IMR-90 (cell line): ENCODE data around the gene TSPY1. TPM values are rescaled to one million over a fixed set of nuclear protein-coding genes. Genes with fewer than 3 reads are reported as not detected.
"Not testable (repeated sequence)": the region's sequence is repeated elsewhere in the genome, so short reads cannot be mapped to it uniquely, and the experiment has no call there.

Source experiments
- ATAC-seq: fragments of 200-7000 bp; cut with Tn5 transposase; 2 replicates; pipeline ENCODE4 v1.9.1; 2020; ENCODE audit warnings: low read depth, mild to moderate bottlenecking, moderate library complexity
- BruUV-seq: library from RNA; stranded (reverse); fragments of 400-500 nt; replicated peaks from 2 replicates; lab custom pipeline; 2021; lab: Mats Ljungman, UMichigan
- CTCF ChIA-PET: fragments of 300-600 bp; formaldehyde crosslinking; extraction: SDS; loops from one replicate; lab custom pipeline; 2021; ENCODE audit warnings: antibody characterized with exemption; lab: Yijun Ruan, JAX
- POLR2A ChIA-PET: fragments of 300-600 bp; sonication (Branson Sonifier 250); formaldehyde crosslinking; loops from one replicate; lab custom pipeline; 2022; ENCODE audit warnings: antibody characterized with exemption; ENCODE audit not compliant: unreplicated experiment; lab: Charles Lee
- DNase-seq: peaks from one replicate; pipeline ENCODE4 v3.0.0; 2013
- H2AFZ ChIP-seq: replicated peaks from 2 replicates; pipeline ENCODE3; 2013; ENCODE audit warnings: low read length, mild to moderate bottlenecking; ENCODE audit not compliant: poor library complexity
- H2AK5ac ChIP-seq: 2 replicates; pipeline ENCODE4 v1.6.1; 2013; ENCODE audit warnings: low read depth, low read length, inconsistent platforms
- H2AK9ac ChIP-seq: replicated peaks from 2 replicates; pipeline ENCODE3; 2013; ENCODE audit warnings: mild to moderate bottlenecking, low read depth, low read length, moderate library complexity; ENCODE audit not compliant: poor library complexity
- H2BK120ac ChIP-seq: 2 replicates; pipeline ENCODE4 v1.6.1; 2013; ENCODE audit warnings: low read depth, low read length, inconsistent platforms
- H2BK15ac ChIP-seq: 3 replicates; pipeline ENCODE4 v1.6.1; 2013; ENCODE audit warnings: low read depth, low read length, inconsistent platforms
- H2BK20ac ChIP-seq: 2 replicates; pipeline ENCODE4 v1.6.1; 2013; ENCODE audit warnings: low read depth, mild to moderate bottlenecking, inconsistent platforms, low read length, moderate library complexity
- H2BK5ac ChIP-seq: 2 replicates; pipeline ENCODE4 v1.6.1; 2013; ENCODE audit warnings: mild to moderate bottlenecking, low read depth, low read length, inconsistent platforms; ENCODE audit not compliant: poor library complexity, severe bottlenecking
- H3K14ac ChIP-seq: replicated peaks from 2 replicates; pipeline ENCODE4 v1.6.1; 2013; ENCODE audit warnings: low read depth, low read length, inconsistent platforms
- H3K18ac ChIP-seq: 2 replicates; pipeline ENCODE4 v1.6.1; 2013; ENCODE audit warnings: low read depth, low read length, control low read depth
- H3K23ac ChIP-seq: 2 replicates; pipeline ENCODE4 v1.6.1; 2013; ENCODE audit warnings: low read depth, low read length, inconsistent platforms
- H3K27ac ChIP-seq: 2 replicates; pipeline ENCODE4 v1.5.1; 2013; ENCODE audit warnings: mild to moderate bottlenecking, control low read depth, low read length; ENCODE audit not compliant: insufficient read depth
- H3K27me3 ChIP-seq: 2 replicates; pipeline ENCODE4 v1.6.1; 2013; ENCODE audit warnings: low read length; ENCODE audit not compliant: control insufficient read depth, insufficient read depth
- H3K36me3 ChIP-seq: 2 replicates; pipeline ENCODE4 v1.6.1; 2013; ENCODE audit warnings: low read length, mixed read lengths; ENCODE audit not compliant: control insufficient read depth, insufficient read depth
- H3K4ac ChIP-seq: 2 replicates; pipeline ENCODE4 v1.6.1; 2013; ENCODE audit warnings: low read depth, low read length, inconsistent platforms
- H3K4me1 ChIP-seq: 2 replicates; pipeline ENCODE4 v1.6.1; 2013; ENCODE audit warnings: low read length, mixed read lengths; ENCODE audit not compliant: control insufficient read depth, insufficient read depth
- H3K4me2 ChIP-seq: 2 replicates; pipeline ENCODE4 v1.6.1; 2013; ENCODE audit warnings: low read depth, mild to moderate bottlenecking, control low read depth, low read length, moderate library complexity
- H3K4me3 ChIP-seq: 2 replicates; pipeline ENCODE4 v1.5.1; 2013; ENCODE audit warnings: low read depth, mild to moderate bottlenecking, control low read depth, low read length, moderate library complexity; ENCODE audit not compliant: insufficient read depth
- H3K56ac ChIP-seq: 2 replicates; pipeline ENCODE4 v1.6.1; 2013; ENCODE audit warnings: low read length, inconsistent platforms; ENCODE audit not compliant: insufficient read depth; ENCODE audit errors: extremely low read depth
- H3K79me1 ChIP-seq, 2 experiments: 2 replicates each; pipeline ENCODE4 v1.6.1; 2013; ENCODE audit warnings: low read length in 2 of 2, inconsistent platforms in 1 of 2, low read depth in 1 of 2
- H3K9ac ChIP-seq: 2 replicates; pipeline ENCODE4 v1.6.1; 2013; ENCODE audit warnings: low read depth, low read length, control low read depth
- H3K9me1 ChIP-seq: 2 replicates; pipeline ENCODE4 v1.6.1; 2013; ENCODE audit warnings: low read length, inconsistent platforms; ENCODE audit not compliant: insufficient read depth
- H3K9me3 ChIP-seq: 2 replicates; pipeline ENCODE4 v1.6.1; 2013; ENCODE audit warnings: low read length; ENCODE audit not compliant: control insufficient read depth, insufficient read depth
- H4K20me1 ChIP-seq: 2 replicates; pipeline ENCODE4 v1.6.1; 2013; ENCODE audit warnings: low read length, inconsistent platforms; ENCODE audit not compliant: insufficient read depth
- H4K5ac ChIP-seq: 2 replicates; pipeline ENCODE4 v1.6.1; 2013; ENCODE audit warnings: mild to moderate bottlenecking, low read depth, low read length, control low read depth
- H4K8ac ChIP-seq, 2 experiments: 2 replicates each; pipeline ENCODE4 v1.6.1; 2013; ENCODE audit warnings: low read depth in 2 of 2, low read length in 2 of 2, control low read depth in 1 of 2, inconsistent platforms in 1 of 2
- H4K91ac ChIP-seq: 2 replicates; pipeline ENCODE4 v1.6.1; 2013; ENCODE audit warnings: low read depth, low read length, inconsistent platforms; ENCODE audit not compliant: insufficient read depth
- WGBS, 2 experiments: methylation state at CpG; one replicate each; pipeline versions ENCODE4 v1.1.5 to v1.1.7; 2013; ENCODE audit warnings: missing lambda C conversion rate in 2 of 2; ENCODE audit not compliant: insufficient read length in 1 of 2; ENCODE audit errors: extremely low coverage in 2 of 2; 5-methylcytosine and 5-hydroxymethylcytosine counted together
- dilution Hi-C: fragments of 300-500 bp; cut with HindIII; formaldehyde crosslinking; loops from one replicate; pipeline ENCODE4 v1.14.3; 2018; ENCODE audit warnings: low sequenced_read_pairs; ENCODE audit not compliant: unreplicated experiment
- in situ Hi-C: fragments of 300-500 bp; cut with MboI; formaldehyde crosslinking; loops from 3 replicates; pipeline ENCODE4 v1.14.3; 2019; ENCODE audit warnings: low sequenced_read_pairs, inconsistent platforms, mixed read lengths
- intact Hi-C: fragments of 100-400 bp; cut with micrococcal nuclease; formaldehyde crosslinking; loops from 2 replicates; pipeline ENCODE4 v1.10.0; 2022
- polyA plus RNA-seq, 3 experiments: library from polyadenylated mRNA; depleted of rRNA; stranded (reverse); fragments of >200 nt; gene quantifications; 2 replicates each; pipeline ENCODE4 v1.2.3, GENCODE V29; 2012; ENCODE audit warnings: low replicate concordance in 1 of 3
- total RNA-seq: library from RNA; depleted of rRNA; stranded (reverse); fragments of >200 nt; gene quantifications from 2 replicates; pipeline ENCODE4 v1.2.3, GENCODE V29; 2012

TSPY1 gene
- total and polyA plus RNA-seq, 2 of the 4 experiments (the other 2 are of a cell fraction) = not detected

- WGBS, 2 experiments = no CpG with 5 or more reads among the region's 6 CpGs
- BruUV-seq, H2BK15ac ChIP-seq, H3K23ac ChIP-seq, H3K9ac ChIP-seq, H2BK120ac ChIP-seq, dilution Hi-C loops, H4K91ac ChIP-seq, ATAC-seq, H3K4me1 ChIP-seq, DNase-seq, H3K9me3 ChIP-seq, in situ Hi-C loops, H3K36me3 ChIP-seq, H4K5ac ChIP-seq, H3K4ac ChIP-seq, H3K18ac ChIP-seq, H2AFZ ChIP-seq, H4K8ac ChIP-seq, H3K4me2 ChIP-seq, H3K4me3 ChIP-seq, H3K27ac ChIP-seq, H2BK20ac ChIP-seq, CTCF ChIA-PET, intact Hi-C loops, H3K9me1 ChIP-seq, H3K14ac ChIP-seq, H3K56ac ChIP-seq, H2BK5ac ChIP-seq, POLR2A ChIA-PET, H3K27me3 ChIP-seq, H2AK5ac ChIP-seq, H4K20me1 ChIP-seq, H2AK9ac ChIP-seq, H3K79me1 ChIP-seq: not testable (repeated sequence)
These were observed 37.6 kb downstream of the TSPY1 start for GRCh38 chrY:9504396-9504795.

GRCh38 chrY:9516287-9516686, 49.5 kb downstream of the TSPY1 start:
- H2AFZ ChIP-seq, H3K27me3 ChIP-seq, H3K4me2 ChIP-seq, H2AK5ac ChIP-seq, DNase-seq, dilution Hi-C loops, H4K8ac ChIP-seq, H3K14ac ChIP-seq, H3K36me3 ChIP-seq, H3K4me3 ChIP-seq, H3K4me1 ChIP-seq, H3K18ac ChIP-seq, H4K91ac ChIP-seq, H2BK15ac ChIP-seq, CTCF ChIA-PET, H3K56ac ChIP-seq, H2AK9ac ChIP-seq, H3K4ac ChIP-seq, ATAC-seq, H3K23ac ChIP-seq, H2BK5ac ChIP-seq, H2BK20ac ChIP-seq, POLR2A ChIA-PET, intact Hi-C loops, H3K9me3 ChIP-seq, H3K79me1 ChIP-seq, H2BK120ac ChIP-seq, H4K20me1 ChIP-seq, H3K9me1 ChIP-seq, BruUV-seq, H4K5ac ChIP-seq, H3K9ac ChIP-seq, H3K27ac ChIP-seq, in situ Hi-C loops: not testable (repeated sequence)
- no CpG with 5 or more reads among the region's 12 CpGs for WGBS, 2 experiments
